Smooth muscle cell of the umbilical artery (primary cell): ENCODE data around the gene PNPLA3. TPM values are rescaled to one million over a fixed set of nuclear protein-coding genes. Genes with fewer than 3 reads are reported as not detected.

Experiments used
- total RNA-seq: library from RNA; depleted of rRNA; stranded (reverse); fragments of >200 nt; gene quantifications from 2 replicates; pipeline ENCODE4 v1.2.3, GENCODE V29; 2014

Gene PNPLA3
- total RNA-seq, result 5.3 and 7.5 TPM in 2 replicates

DNA sequence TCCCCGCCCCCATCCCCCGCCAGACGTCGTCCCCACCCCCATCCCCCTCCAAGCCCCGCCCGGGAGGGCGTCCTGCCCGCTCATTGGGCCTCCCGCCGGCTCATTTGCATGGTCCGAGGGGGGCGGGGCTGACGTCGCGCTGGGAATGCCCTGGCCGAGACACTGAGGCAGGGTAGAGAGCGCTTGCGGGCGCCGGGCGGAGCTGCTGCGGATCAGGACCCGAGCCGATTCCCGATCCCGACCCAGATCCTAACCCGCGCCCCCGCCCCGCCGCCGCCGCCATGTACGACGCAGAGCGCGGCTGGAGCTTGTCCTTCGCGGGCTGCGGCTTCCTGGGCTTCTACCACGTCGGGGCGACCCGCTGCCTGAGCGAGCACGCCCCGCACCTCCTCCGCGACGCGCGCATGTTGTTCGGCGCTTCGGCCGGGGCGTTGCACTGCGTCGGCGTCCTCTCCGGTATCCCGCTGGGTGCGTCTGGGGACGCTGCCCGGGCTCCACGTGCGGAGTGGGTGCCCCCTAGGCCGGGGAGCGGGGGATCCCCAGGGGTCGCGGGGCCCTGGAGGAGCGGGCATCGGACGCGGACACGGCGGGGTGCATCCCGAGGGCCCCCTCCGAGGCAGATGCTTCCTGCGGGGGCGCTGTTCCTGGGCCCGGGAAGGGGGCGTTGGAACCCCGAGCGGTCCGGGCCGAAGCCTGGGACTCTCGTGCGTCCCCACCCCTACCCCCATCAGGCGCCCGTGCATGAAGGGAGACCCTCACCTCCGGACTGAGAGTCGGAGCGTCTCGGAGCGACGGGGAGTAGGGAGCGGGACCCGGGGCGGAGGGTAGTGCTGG, at the start of gene PNPLA3:
TSS of gene PNPLA3 (plus strand) at position 175 of the 834 bp plus-strand sequence. CDS start at position 282, 107 bp downstream.

GRCh38 chr22:43891360-43892182, 32.0 kb upstream of the PNPLA3 start, which contains the start of gene PNPLA5:
Gene PNPLA5 (minus strand): TSS chr22:43892013. CDS start chr22:43891880, 133 bp downstream.

DNA sequence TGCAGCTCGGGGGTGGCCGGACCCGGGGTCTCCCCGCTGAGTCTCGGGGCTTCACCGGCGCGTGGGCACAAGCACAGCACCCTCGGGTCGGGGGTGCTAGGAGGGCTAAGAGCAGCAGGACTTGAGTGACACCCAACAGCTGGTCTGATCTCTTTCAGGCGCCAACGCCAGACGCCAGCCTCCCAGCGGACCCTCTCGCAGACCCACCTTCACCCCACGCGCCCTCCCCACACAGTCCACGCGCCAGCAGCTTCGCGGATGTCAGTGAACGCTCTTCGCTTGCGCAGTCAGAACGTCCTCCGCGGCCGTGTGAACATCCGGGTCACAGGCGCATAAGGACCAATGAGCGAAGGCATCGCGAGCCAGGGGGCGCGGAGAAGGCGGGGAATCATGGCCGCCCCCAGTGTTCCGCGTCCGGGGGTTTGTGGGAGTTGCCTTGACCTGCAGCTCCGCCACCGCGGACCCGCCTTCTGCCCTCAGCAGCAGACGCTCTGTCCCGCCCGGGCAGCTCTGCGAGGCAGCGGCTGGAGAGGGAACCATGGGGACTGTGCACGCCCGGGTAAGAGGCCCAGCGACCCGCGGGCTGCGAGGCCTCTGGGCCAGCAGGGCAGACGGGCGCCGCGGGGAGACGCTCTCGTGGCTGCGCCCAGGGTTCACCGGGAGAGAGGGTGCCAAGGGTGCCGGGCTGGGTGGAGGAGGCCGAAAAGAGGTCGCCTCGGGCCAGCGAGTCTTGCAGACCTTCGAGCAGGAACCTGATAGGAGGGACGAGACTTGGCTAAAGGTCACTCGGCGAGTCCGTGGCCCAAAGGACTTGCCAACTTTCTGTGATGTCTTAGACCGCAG, 31.7 kb downstream of the PNPLA3 start, which contains the start of gene SAMM50:
TSS of gene SAMM50 (plus strand) at position 403 of the 843 bp plus-strand sequence. CDS start at position 539, 136 bp downstream.

Other genes with a start within 250 kb of the PNPLA3 start
- gene EFCAB6, start 111.5 kb upstream of the PNPLA3 start, total RNA-seq, result 1.5 and 3.3 TPM in 2 replicates
- gene SULT4A1, start 61.3 kb upstream of the PNPLA3 start, total RNA-seq, result 0.30 and 1.1 TPM in 2 replicates
- gene PNPLA5, start 31.8 kb upstream of the PNPLA3 start, total RNA-seq, result not detected in 2 replicates
- 44.2 and 50.0 TPM in 2 replicates for gene SAMM50, start 31.6 kb downstream of the PNPLA3 start, total RNA-seq
- gene PARVB, start 100.5 kb downstream of the PNPLA3 start, total RNA-seq, result 23.2 and 54.1 TPM in 2 replicates